Adrenal gland (tissue), 12 donors: ENCODE data around the gene SCN2A. TPM values are rescaled to one million over a fixed set of nuclear protein-coding genes. Genes with fewer than 3 reads are reported as not detected.

Experiments
- DNase-seq, 7 donors: peaks; one replicate each; pipeline ENCODE4 v3.0.0-alpha.2; 2019 to 2020
- H3K27ac ChIP-seq, 5 donors: fragments of 200-600 bp; sonication (generic) in 4 of 5; 1 replicate in 3 of 5; 2 replicates in 2 of 5; pipeline versions ENCODE4 v1.5.1 to v1.8.0; 2016 to 2020; ENCODE audit warnings: mild to moderate bottlenecking in 1 of 5
- H3K27me3 ChIP-seq: fragments of 200-600 bp; 2 replicates; pipeline ENCODE4 v1.8.0; 2021
- H3K36me3 ChIP-seq, 2 donors: fragments of 200-600 bp; replicated peaks in 1 of 2; 1 replicate in 1 of 2; 2 replicates in 1 of 2; pipeline versions ENCODE4 v1.5.1 to v1.8.0; 2018 to 2022
- H3K4me1 ChIP-seq, 2 donors: fragments of 200-600 bp; replicated peaks in 1 of 2; 1 replicate in 1 of 2; 2 replicates in 1 of 2; pipeline versions ENCODE4 v1.5.1 to v1.8.0; 2018 to 2021
- H3K4me3 ChIP-seq, 4 donors: fragments of 200-600 bp; sonication (generic) in 3 of 4; one replicate each; pipeline ENCODE4 v1.5.1; 2016 to 2018
- H3K9me3 ChIP-seq, 3 donors: fragments of 200-600 bp; sonication (generic) in 1 of 3; replicated peaks in 1 of 3; 1 replicate in 2 of 3; 2 replicates in 1 of 3; pipeline versions ENCODE4 v1.5.1 to v1.8.0; 2016 to 2021
- CTCF ChIP-seq, 6 experiments: fragments of 450-650 bp in 4 of 6; fragments of 200-600 bp in 2 of 6; sonication (generic) in 1 of 6; IDR thresholded peaks; 1 replicate in 5 of 6; 2 replicates in 1 of 6; pipeline versions ENCODE4 v1.5.1 to v1.8.0; 2016 to 2021; ENCODE audit warnings: antibody characterized with exemption in 6 of 6, mild to moderate bottlenecking in 2 of 6, moderate library complexity in 1 of 6
- POLR2A ChIP-seq, 2 donors: fragments of 450-650 bp; IDR thresholded peaks; one replicate each; pipeline ENCODE4 v1.6.1; 2017; ENCODE audit warnings: antibody characterized with exemption in 2 of 2, mild to moderate bottlenecking in 2 of 2, moderate library complexity in 1 of 2
- WGBS, 4 donors: extraction: QIAGEN DNeasy Blood & Tissue Kit in 2 of 4; methylation state at CpG; one replicate each; pipeline versions ENCODE4 v1.1.5 to v1.1.7; 2013 to 2017; 5-methylcytosine and 5-hydroxymethylcytosine counted together
- intact Hi-C, 2 donors: fragments of 100-400 bp; cut with DNase I; formaldehyde crosslinking; loops; one replicate each; pipeline versions ENCODE4 v1.14.1 to v1.15.0; 2022 to 2023
- polyA plus RNA-seq, 3 donors: library from polyadenylated mRNA; stranded (reverse); fragments of 200-250 nt in 2 of 3; fragments of 350-450 nt in 1 of 3; fragmentation: Illumina TruSeq in 1 of 3; extraction: RNeasy Lipid Tissue Mini Kit (QIAGEN cat#74804) in 1 of 3; gene quantifications; one replicate each; pipeline ENCODE4 v1.2.3, GENCODE V29; 2013 to 2014
- total RNA-seq, 9 donors: library from RNA; depleted of rRNA in 4 of 9; stranded (reverse); fragments of >200 nt in 4 of 9; fragments of 120-200 nt in 1 of 9; fragmentation: NEBNext Ultra II Directional in 1 of 9; extraction: Animal tissue kit (Norgen Biotek cat#: 25700) in 1 of 9; gene quantifications; one replicate each; pipeline versions ENCODE4 v1.1.0 to v1.2.4, GENCODE V29; 2013 to 2023
- donor health status: healthy with polysubstance abuse.
- donor health status: Bipolar disorder and iron deficiency.
- donor health status: DM: yes; HTN: yes; CAD: no.
- donor health status: DM: no; HTN: no; CAD: no.
- donor health status: DM: no; HTN: no; CAD: no.
- donor health status: DM: yes; HTN: yes; CAD: no.

SCN2A gene
- total and polyA plus RNA-seq, 12 donors, result 0.34 to 3.5 (median 1.1) TPM

GRCh38 chr2:165428926-165429325 is 189.7 kb downstream of the SCN2A start:
- WGBS, 4 donors, result 71 to 80% (median 77%) methylated on average over 1 of the region's 1 CpG
- no peak overlapping the region for H3K4me3 ChIP-seq
- no peak for DNase-seq
- no peaks in the 10 kb centered on the region for H3K27me3 ChIP-seq
- H3K4me1 ChIP-seq, result no peaks in the 10 kb centered on the region
- H3K27ac ChIP-seq, result no peak overlapping the region
- H3K36me3 ChIP-seq, result no peaks in the 10 kb centered on the region
- intact Hi-C loops, result no loop called here
- no peaks in the 10 kb centered on the region for H3K9me3 ChIP-seq
- TF ChIP-seq POLR2A (IDR thresholded peaks at IDR 0.05), result no peak
- no peak for TF ChIP-seq CTCF (IDR thresholded peaks at IDR 0.05)

DNA sequence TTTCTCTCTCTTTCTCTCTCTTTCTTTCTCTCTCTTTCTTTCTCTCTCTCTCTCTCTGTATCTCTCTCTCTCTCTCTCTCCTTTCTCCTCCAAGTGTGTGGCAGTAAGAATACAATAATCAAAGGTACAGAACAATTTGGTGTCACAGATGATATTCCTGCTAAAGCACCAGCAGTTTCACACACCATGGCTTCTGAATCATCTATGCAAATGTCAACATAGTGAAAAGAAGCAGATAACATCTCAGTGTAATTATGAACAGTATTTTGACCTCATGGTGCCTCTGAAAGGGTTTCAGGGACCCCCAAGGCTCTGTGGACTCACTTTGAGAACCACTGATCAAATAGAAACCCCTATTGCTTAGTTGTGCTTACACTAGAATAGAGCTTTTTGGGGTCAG is 191.8 kb downstream of the SCN2A start:
- Histone ChIP-seq H3K27ac (no peak overlapping the region), H3K4me3 (no peak overlapping the region), H3K9me3 (no peaks in the 10 kb centered on the region), H3K36me3 (no peaks in the 10 kb centered on the region), H3K4me1 (no peaks in the 10 kb centered on the region), H3K27me3 (no peaks in the 10 kb centered on the region)
- no peak for TF ChIP-seq CTCF (IDR thresholded peaks at IDR 0.05)
- TF ChIP-seq POLR2A (IDR thresholded peaks at IDR 0.05), result no peak
- DNase-seq, result no peak
- intact Hi-C loops, result no loop called here

GRCh38 chr2:165432234-165432966 is 193.2 kb downstream of the SCN2A start:
- no peak overlapping the region for H3K27ac ChIP-seq
- no peak overlapping the region for H3K4me3 ChIP-seq
- TF ChIP-seq CTCF (IDR thresholded peaks at IDR 0.05), result no peak
- no peak for TF ChIP-seq POLR2A (IDR thresholded peaks at IDR 0.05)
- intact Hi-C loops, result no loop called here
- no peaks in the 10 kb centered on the region for H3K27me3 ChIP-seq
- no peaks in the 10 kb centered on the region for H3K4me1 ChIP-seq
- H3K9me3 ChIP-seq, result no peaks in the 10 kb centered on the region
- DNase-seq, result no peak
- no peaks in the 10 kb centered on the region for H3K36me3 ChIP-seq

DNA sequence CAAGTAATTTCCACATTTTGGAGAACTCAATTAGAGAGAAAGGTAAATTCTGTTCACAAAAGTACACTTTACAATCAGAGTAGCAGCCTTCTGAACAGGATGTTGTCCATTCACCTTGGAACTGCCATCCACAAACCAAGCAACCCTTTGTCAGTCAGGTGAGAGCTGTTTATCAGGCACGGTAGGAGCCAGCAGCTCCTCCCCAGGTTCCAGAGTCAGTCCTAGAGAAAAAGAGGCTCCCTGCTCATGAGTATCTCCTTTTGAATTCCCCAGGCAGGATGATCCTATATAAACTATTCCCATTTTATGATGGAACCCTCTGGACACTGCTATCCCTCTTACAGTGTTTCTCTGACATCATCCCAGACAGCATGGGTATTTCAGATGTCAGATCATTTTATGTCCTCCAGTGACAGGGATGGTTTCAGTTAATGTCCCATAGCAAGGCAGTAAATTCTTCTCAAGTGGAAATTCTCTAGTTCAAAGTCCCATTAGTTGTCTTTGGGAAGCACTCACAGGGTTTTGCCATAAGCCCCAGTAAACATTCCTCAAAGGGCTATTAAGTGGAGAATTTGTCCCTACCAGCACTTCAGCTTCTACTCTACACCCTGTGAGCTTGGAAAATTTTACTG is 195.8 kb downstream of the SCN2A start:
- no peak overlapping the region for H3K4me3 ChIP-seq
- H3K4me1 ChIP-seq, result no peaks in the 10 kb centered on the region
- H3K27me3 ChIP-seq, result no peaks in the 10 kb centered on the region
- H3K9me3 ChIP-seq, result no peaks in the 10 kb centered on the region
- no peak for DNase-seq
- no peaks in the 10 kb centered on the region for H3K36me3 ChIP-seq
- WGBS, 4 donors, result 82 to 89% (median 85%) methylated on average over 1 of the region's 1 CpG
- intact Hi-C loops, result no loop called here
- no peak overlapping the region for H3K27ac ChIP-seq
- TF ChIP-seq POLR2A (IDR thresholded peaks at IDR 0.05) (no peak), CTCF (IDR thresholded peaks at IDR 0.05) (no peak)
